K562 (cell line): ENCODE data around the gene VARS1. TPM values are rescaled to one million over a fixed set of nuclear protein-coding genes. Genes with fewer than 3 reads are reported as not detected.

Experiments
- ETS2 ChIP-seq: IDR thresholded peaks from 2 replicates; pipeline ENCODE4 v1.6.1; 2016; ENCODE audit warnings: borderline replicate concordance, missing genetic modification characterization, mild to moderate bottlenecking, moderate library complexity, missing compliant biosample characterization; ENCODE audit not compliant: poor library complexity, severe bottlenecking
- FOXK2 ChIP-seq, 2 experiments: fragments of 450-650 bp; IDR thresholded peaks in 1 of 2; conservative IDR thresholded peaks in 1 of 2; 2 replicates each; pipeline ENCODE4 v1.6.1; 2016; ENCODE audit warnings: low read depth in 2 of 2, mild to moderate bottlenecking in 1 of 2
- KAT7 ChIP-seq: sonication (generic); formaldehyde crosslinking; IDR thresholded peaks from 2 replicates; pipeline ENCODE4 v1.8.0; 2022; ENCODE audit warnings: missing genetic modification reagents, mild to moderate bottlenecking, borderline replicate concordance
- NCOA6 ChIP-seq: fragments of 450-650 bp; IDR thresholded peaks from 2 replicates; pipeline ENCODE4 v1.6.1; 2017; ENCODE audit warnings: mild to moderate bottlenecking
- NR2C2 ChIP-seq, 2 experiments: fragments of 200-800 bp in 1 of 2; sonication (Bioruptor generic) in 1 of 2; sonication (generic) in 1 of 2; formaldehyde crosslinking in 1 of 2; IDR thresholded peaks; 2 replicates each; pipeline versions ENCODE4 v1.6.1 to v1.8.0; 2016 to 2022; ENCODE audit warnings: mild to moderate bottlenecking in 1 of 2, missing compliant biosample characterization in 1 of 2, missing genetic modification characterization in 1 of 2, missing genetic modification reagents in 1 of 2
- PPARD ChIP-seq: fragments of 250-450 bp; sonication (Bioruptor Pico); IDR thresholded peaks from 2 replicates; pipeline ENCODE4 v1.8.0; 2022; ENCODE audit warnings: inconsistent platforms, mild to moderate bottlenecking, moderate library complexity
- PTRF ChIP-seq: fragments of 450-650 bp; IDR thresholded peaks from 2 replicates; pipeline ENCODE4 v1.6.1; 2016; ENCODE audit warnings: mild to moderate bottlenecking, missing genetic modification characterization, missing compliant biosample characterization
- SMARCE1 ChIP-seq: fragments of 450-650 bp; IDR thresholded peaks from 2 replicates; pipeline ENCODE4 v1.7.1; 2016; ENCODE audit warnings: mild to moderate bottlenecking
- ZFP1 ChIP-seq: fragments of 450-650 bp; formaldehyde crosslinking; IDR thresholded peaks from 2 replicates; pipeline ENCODE4 v1.4.0; 2020; ENCODE audit warnings: mild to moderate bottlenecking, mixed read lengths
- polyA plus RNA-seq, 8 experiments: library from polyadenylated mRNA; depleted of rRNA in 4 of 8; stranded (reverse) in 5 of 8; unstranded in 3 of 8; fragments of >200 nt; fragmentation: Nextera tagmentation in 2 of 8; fragmentation: Illumina TruSeq in 1 of 8; extraction: Ambion mirVana in 2 of 8; extraction: Trizol in 1 of 8; gene quantifications; 2 replicates each; pipeline versions ENCODE4 v1.2.1 to v1.2.3, GENCODE V29; 2011 to 2014; ENCODE audit warnings: inconsistent platforms in 1 of 8, missing spikeins in 1 of 8
- total RNA-seq, 7 experiments: library from RNA; depleted of rRNA in 6 of 7; stranded (reverse); fragments of >200 nt in 6 of 7; fragmentation: Illumina TruSeq in 2 of 7; extraction: Trizol in 2 of 7; gene quantifications; 2 replicates each; pipeline versions ENCODE4 v1.2.1 to v1.2.3, GENCODE V29; 2011 to 2021; ENCODE audit warnings: low replicate concordance in 1 of 7
- TF ChIP-seq, protein P1 (sequence below), 3 experiments: fragments of 200-800 bp in 1 of 3; sonication (Bioruptor generic) in 1 of 3; sonication (generic) in 1 of 3; formaldehyde crosslinking in 1 of 3; IDR thresholded peaks; 2 replicates each; pipeline versions ENCODE4 v1.6.1 to v1.8.0; 2016 to 2022; ENCODE audit warnings: mild to moderate bottlenecking in 2 of 3, missing compliant biosample characterization in 2 of 3, missing genetic modification characterization in 2 of 3, missing genetic modification reagents in 1 of 3
- TF ChIP-seq, protein P2 (sequence below): fragments of 250-450 bp; sonication (Bioruptor Pico); IDR thresholded peaks from 2 replicates; pipeline ENCODE4 v1.4.0; 2020; ENCODE audit warnings: mild to moderate bottlenecking, moderate library complexity, borderline replicate concordance
- TF ChIP-seq, protein P3 (sequence below): sonication (generic); formaldehyde crosslinking; IDR thresholded peaks from 2 replicates; pipeline ENCODE4 v1.8.1; 2023; ENCODE audit warnings: mild to moderate bottlenecking, missing genetic modification reagents
- TF ChIP-seq, protein P4 (sequence below): sonication (generic); formaldehyde crosslinking; IDR thresholded peaks from 2 replicates; pipeline ENCODE4 v1.9.0; 2022; ENCODE audit warnings: mild to moderate bottlenecking, missing genetic modification reagents
- TF ChIP-seq, protein P5 (sequence below): IDR thresholded peaks from 2 replicates; pipeline ENCODE4 v1.6.1; 2012; ENCODE audit warnings: low read depth, low read length, improper control_type of control experiment, borderline replicate concordance
- TF ChIP-seq, protein P6 (sequence below): fragments of 450-650 bp; IDR thresholded peaks from 2 replicates; pipeline ENCODE4 v1.6.1; 2016; ENCODE audit warnings: mild to moderate bottlenecking

Gene VARS1
- total and polyA plus RNA-seq, 9 of the 15 experiments (the other 6 are each of a cell fraction or from before 2014, with no cell fraction given): 2.9 to 488 (median 130) TPM

DNA sequence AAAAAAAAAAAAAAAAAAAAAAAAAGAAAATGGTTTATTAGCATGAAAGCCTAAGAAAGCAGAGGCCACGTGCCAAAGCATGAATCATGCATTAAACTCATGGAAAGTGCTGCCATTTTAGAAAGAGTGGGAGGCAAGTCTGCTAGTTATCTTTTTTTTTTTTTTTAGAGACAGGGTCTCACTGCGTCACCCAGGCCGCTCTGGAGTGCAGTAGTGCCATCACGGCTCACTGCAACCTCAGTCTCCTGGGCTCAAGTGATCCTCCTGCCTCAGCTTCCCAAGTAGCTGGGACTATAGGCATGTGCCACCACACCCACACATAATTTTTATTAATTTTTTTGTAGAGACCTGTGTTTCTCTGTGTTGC is 23.6 kb downstream of the VARS1 start (continued):
- TF ChIP-seq, protein P1, sequence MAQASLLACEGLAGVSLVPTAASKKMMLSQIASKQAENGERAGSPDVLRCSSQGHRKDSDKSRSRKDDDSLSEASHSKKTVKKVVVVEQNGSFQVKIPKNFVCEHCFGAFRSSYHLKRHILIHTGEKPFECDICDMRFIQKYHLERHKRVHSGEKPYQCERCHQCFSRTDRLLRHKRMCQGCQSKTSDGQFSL (CRISPR knock-in tag; IDR thresholded peaks at IDR 0.05): no peak
- TF ChIP-seq, protein P1 (tag; IDR thresholded peaks at IDR 0.05): no peak
- TF ChIP-seq NR2C2 (CRISPR knock-in tag; IDR thresholded peaks at IDR 0.05) (no peak), NR2C2 (tag; IDR thresholded peaks at IDR 0.05) (no peak), PTRF (tag) (no peak), NCOA6 (no peak), SMARCE1 (peak; percentile 18; the same call in 1 of the 2 replicates), FOXK2 (conservative IDR thresholded peaks at IDR 0.05 in 1 of 2, IDR thresholded peaks at IDR 0.05 in 1 of 2; ENCODE audit: low read depth in 2 of 2) (no peak), ETS2 (tag) (no peak), ZFP1 (no peak), PPARD (CRISPR knock-in tag) (no peak), KAT7 (no peak)
- TF ChIP-seq, protein P2, sequence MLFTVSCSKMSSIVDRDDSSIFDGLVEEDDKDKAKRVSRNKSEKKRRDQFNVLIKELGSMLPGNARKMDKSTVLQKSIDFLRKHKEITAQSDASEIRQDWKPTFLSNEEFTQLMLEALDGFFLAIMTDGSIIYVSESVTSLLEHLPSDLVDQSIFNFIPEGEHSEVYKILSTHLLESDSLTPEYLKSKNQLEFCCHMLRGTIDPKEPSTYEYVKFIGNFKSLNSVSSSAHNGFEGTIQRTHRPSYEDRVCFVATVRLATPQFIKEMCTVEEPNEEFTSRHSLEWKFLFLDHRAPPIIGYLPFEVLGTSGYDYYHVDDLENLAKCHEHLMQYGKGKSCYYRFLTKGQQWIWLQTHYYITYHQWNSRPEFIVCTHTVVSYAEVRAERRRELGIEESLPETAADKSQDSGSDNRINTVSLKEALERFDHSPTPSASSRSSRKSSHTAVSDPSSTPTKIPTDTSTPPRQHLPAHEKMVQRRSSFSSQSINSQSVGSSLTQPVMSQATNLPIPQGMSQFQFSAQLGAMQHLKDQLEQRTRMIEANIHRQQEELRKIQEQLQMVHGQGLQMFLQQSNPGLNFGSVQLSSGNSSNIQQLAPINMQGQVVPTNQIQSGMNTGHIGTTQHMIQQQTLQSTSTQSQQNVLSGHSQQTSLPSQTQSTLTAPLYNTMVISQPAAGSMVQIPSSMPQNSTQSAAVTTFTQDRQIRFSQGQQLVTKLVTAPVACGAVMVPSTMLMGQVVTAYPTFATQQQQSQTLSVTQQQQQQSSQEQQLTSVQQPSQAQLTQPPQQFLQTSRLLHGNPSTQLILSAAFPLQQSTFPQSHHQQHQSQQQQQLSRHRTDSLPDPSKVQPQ (CRISPR knock-in tag): no peak
- TF ChIP-seq, protein P3, sequence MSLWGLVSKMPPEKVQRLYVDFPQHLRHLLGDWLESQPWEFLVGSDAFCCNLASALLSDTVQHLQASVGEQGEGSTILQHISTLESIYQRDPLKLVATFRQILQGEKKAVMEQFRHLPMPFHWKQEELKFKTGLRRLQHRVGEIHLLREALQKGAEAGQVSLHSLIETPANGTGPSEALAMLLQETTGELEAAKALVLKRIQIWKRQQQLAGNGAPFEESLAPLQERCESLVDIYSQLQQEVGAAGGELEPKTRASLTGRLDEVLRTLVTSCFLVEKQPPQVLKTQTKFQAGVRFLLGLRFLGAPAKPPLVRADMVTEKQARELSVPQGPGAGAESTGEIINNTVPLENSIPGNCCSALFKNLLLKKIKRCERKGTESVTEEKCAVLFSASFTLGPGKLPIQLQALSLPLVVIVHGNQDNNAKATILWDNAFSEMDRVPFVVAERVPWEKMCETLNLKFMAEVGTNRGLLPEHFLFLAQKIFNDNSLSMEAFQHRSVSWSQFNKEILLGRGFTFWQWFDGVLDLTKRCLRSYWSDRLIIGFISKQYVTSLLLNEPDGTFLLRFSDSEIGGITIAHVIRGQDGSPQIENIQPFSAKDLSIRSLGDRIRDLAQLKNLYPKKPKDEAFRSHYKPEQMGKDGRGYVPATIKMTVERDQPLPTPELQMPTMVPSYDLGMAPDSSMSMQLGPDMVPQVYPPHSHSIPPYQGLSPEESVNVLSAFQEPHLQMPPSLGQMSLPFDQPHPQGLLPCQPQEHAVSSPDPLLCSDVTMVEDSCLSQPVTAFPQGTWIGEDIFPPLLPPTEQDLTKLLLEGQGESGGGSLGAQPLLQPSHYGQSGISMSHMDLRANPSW (CRISPR knock-in tag): no peak
- TF ChIP-seq, protein P4, sequence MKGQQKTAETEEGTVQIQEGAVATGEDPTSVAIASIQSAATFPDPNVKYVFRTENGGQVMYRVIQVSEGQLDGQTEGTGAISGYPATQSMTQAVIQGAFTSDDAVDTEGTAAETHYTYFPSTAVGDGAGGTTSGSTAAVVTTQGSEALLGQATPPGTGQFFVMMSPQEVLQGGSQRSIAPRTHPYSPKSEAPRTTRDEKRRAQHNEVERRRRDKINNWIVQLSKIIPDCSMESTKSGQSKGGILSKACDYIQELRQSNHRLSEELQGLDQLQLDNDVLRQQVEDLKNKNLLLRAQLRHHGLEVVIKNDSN (CRISPR knock-in tag): peak; percentile 63
- TF ChIP-seq, protein P5, sequence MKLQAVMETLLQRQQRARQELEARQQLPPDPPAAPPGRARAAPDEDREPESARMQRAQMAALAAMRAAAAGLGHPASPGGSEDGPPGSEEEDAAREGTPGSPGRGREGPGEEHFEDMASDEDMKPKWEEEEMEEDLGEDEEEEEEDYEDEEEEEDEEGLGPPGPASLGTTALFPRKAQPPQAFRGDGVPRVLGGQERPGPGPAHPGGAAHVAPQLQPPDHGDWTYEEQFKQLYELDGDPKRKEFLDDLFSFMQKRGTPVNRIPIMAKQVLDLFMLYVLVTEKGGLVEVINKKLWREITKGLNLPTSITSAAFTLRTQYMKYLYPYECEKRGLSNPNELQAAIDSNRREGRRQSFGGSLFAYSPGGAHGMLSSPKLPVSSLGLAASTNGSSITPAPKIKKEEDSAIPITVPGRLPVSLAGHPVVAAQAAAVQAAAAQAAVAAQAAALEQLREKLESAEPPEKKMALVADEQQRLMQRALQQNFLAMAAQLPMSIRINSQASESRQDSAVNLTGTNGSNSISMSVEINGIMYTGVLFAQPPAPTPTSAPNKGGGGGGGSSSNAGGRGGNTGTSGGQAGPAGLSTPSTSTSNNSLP: no peak
- TF ChIP-seq, protein P6, sequence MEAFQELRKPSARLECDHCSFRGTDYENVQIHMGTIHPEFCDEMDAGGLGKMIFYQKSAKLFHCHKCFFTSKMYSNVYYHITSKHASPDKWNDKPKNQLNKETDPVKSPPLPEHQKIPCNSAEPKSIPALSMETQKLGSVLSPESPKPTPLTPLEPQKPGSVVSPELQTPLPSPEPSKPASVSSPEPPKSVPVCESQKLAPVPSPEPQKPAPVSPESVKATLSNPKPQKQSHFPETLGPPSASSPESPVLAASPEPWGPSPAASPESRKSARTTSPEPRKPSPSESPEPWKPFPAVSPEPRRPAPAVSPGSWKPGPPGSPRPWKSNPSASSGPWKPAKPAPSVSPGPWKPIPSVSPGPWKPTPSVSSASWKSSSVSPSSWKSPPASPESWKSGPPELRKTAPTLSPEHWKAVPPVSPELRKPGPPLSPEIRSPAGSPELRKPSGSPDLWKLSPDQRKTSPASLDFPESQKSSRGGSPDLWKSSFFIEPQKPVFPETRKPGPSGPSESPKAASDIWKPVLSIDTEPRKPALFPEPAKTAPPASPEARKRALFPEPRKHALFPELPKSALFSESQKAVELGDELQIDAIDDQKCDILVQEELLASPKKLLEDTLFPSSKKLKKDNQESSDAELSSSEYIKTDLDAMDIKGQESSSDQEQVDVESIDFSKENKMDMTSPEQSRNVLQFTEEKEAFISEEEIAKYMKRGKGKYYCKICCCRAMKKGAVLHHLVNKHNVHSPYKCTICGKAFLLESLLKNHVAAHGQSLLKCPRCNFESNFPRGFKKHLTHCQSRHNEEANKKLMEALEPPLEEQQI: no peak
